H9 (cell line): Measurements from ENCODE around the gene PHF8. TPM values are rescaled to one million over a fixed set of nuclear protein-coding genes. Genes with fewer than 3 reads are reported as not detected.

ENCODE experiments used
- DNase-seq: peaks from one replicate; pipeline ENCODE4 v3.0.0-alpha.2; 2017
- H2AFZ ChIP-seq: one replicate; pipeline ENCODE4 v1.6.1; 2013; ENCODE audit warnings: mild to moderate bottlenecking, low read length, control low read depth, moderate library complexity
- H2AK5ac ChIP-seq: 2 replicates; pipeline ENCODE4 v1.6.1; 2013; ENCODE audit warnings: low read length, control low read depth, mixed read lengths; ENCODE audit not compliant: insufficient read length
- H2BK120ac ChIP-seq: one replicate; pipeline ENCODE4 v1.6.1; 2013; ENCODE audit warnings: low read depth, mild to moderate bottlenecking, low read length, control low read depth, inconsistent platforms; ENCODE audit not compliant: poor library complexity, severe bottlenecking
- H2BK12ac ChIP-seq: 2 replicates; pipeline ENCODE4 v1.6.1; 2013; ENCODE audit warnings: low read length, control low read depth, mixed read lengths, low read depth; ENCODE audit not compliant: insufficient read length
- H2BK15ac ChIP-seq: 2 replicates; pipeline ENCODE4 v1.6.1; 2013; ENCODE audit warnings: low read depth, low read length, control low read depth
- H2BK20ac ChIP-seq: one replicate; pipeline ENCODE4 v1.6.1; 2013; ENCODE audit warnings: low read depth, mild to moderate bottlenecking, low read length, control low read depth, inconsistent platforms; ENCODE audit not compliant: poor library complexity, severe bottlenecking
- H2BK5ac ChIP-seq: 2 replicates; pipeline ENCODE4 v1.6.1; 2013; ENCODE audit warnings: low read length, control low read depth, mixed read lengths; ENCODE audit not compliant: insufficient read length
- H3K14ac ChIP-seq: 2 replicates; pipeline ENCODE4 v1.6.1; 2013; ENCODE audit warnings: low read length, control low read depth; ENCODE audit not compliant: insufficient read depth
- H3K18ac ChIP-seq: 2 replicates; pipeline ENCODE4 v1.6.1; 2013; ENCODE audit warnings: low read depth, mild to moderate bottlenecking, mixed read lengths, low read length, control low read depth; ENCODE audit not compliant: insufficient read length
- H3K23ac ChIP-seq: 2 replicates; pipeline ENCODE4 v1.6.1; 2013; ENCODE audit warnings: low read length, control low read depth, mixed read lengths, low read depth; ENCODE audit not compliant: insufficient read length
- H3K23me2 ChIP-seq: 2 replicates; pipeline ENCODE4 v1.6.1; 2013; ENCODE audit warnings: low read depth, mild to moderate bottlenecking, mixed read lengths, low read length, control low read depth; ENCODE audit not compliant: insufficient read length, poor library complexity, severe bottlenecking
- H3K27ac ChIP-seq: 2 replicates; pipeline ENCODE4 v1.5.1; 2013; ENCODE audit warnings: low read length, control low read depth, mixed read lengths, low read depth; ENCODE audit not compliant: insufficient read length
- H3K27me3 ChIP-seq: 2 replicates; pipeline ENCODE4 v1.6.1; 2013; ENCODE audit warnings: low read length, control low read depth, inconsistent platforms; ENCODE audit not compliant: insufficient read depth
- H3K4ac ChIP-seq: 2 replicates; pipeline ENCODE4 v1.6.1; 2013; ENCODE audit warnings: low read depth, mild to moderate bottlenecking, control low read depth, inconsistent platforms, low read length, moderate library complexity
- H3K4me1 ChIP-seq: 2 replicates; pipeline ENCODE4 v1.6.1; 2013; ENCODE audit warnings: low read length, control low read depth, inconsistent platforms; ENCODE audit not compliant: insufficient read depth
- H3K4me2 ChIP-seq: 2 replicates; pipeline ENCODE4 v1.6.1; 2013; ENCODE audit warnings: low read length, control low read depth, mixed read lengths; ENCODE audit not compliant: insufficient read length, insufficient read depth
- H3K56ac ChIP-seq: 2 replicates; pipeline ENCODE4 v1.6.1; 2013; ENCODE audit warnings: low read depth, mild to moderate bottlenecking, mixed read lengths, low read length, control low read depth; ENCODE audit not compliant: insufficient read length
- H3K79me1 ChIP-seq: 2 replicates; pipeline ENCODE4 v1.6.1; 2013; ENCODE audit warnings: low read depth, mild to moderate bottlenecking, moderate library complexity, low read length, control low read depth, inconsistent platforms; ENCODE audit not compliant: insufficient read depth, poor library complexity, severe bottlenecking
- H3K79me2 ChIP-seq: 2 replicates; pipeline ENCODE4 v1.6.1; 2013; ENCODE audit warnings: low read length, control low read depth, inconsistent platforms; ENCODE audit not compliant: insufficient read depth
- H3K9ac ChIP-seq: 2 replicates; pipeline ENCODE4 v1.6.1; 2013; ENCODE audit warnings: low read length, control low read depth, mixed read lengths; ENCODE audit not compliant: insufficient read length; ENCODE audit errors: extremely low read depth
- H3K9me3 ChIP-seq: one replicate; pipeline ENCODE4 v1.6.1; 2013; ENCODE audit warnings: low read depth, low read length, inconsistent platforms; ENCODE audit not compliant: control insufficient read depth
- H3T11ph ChIP-seq: one replicate; pipeline ENCODE4 v1.6.1; 2013; ENCODE audit warnings: mild to moderate bottlenecking, low read length, control low read depth, inconsistent platforms
- H4K20me1 ChIP-seq: one replicate; pipeline ENCODE4 v1.6.1; 2013; ENCODE audit not compliant: control insufficient read depth, insufficient read length, insufficient read depth
- H4K5ac ChIP-seq: 2 replicates; pipeline ENCODE4 v1.6.1; 2013; ENCODE audit warnings: low read depth, mild to moderate bottlenecking, mixed read lengths, low read length, control low read depth; ENCODE audit not compliant: insufficient read length
- H4K8ac ChIP-seq: replicated peaks from 2 replicates; pipeline ENCODE4 v1.6.1; 2013; ENCODE audit warnings: low read length, control low read depth, mixed read lengths, low read depth; ENCODE audit not compliant: insufficient read length
- H4K91ac ChIP-seq: 2 replicates; pipeline ENCODE4 v1.6.1; 2013; ENCODE audit warnings: low read depth, mild to moderate bottlenecking, moderate library complexity, mixed read lengths, low read length, control low read depth; ENCODE audit not compliant: insufficient read length
- H3K27ac Mint-ChIP-seq, 3 experiments: 2 replicates in 2 of 3; 3 replicates in 1 of 3; pipeline ENCODE4 v1.8.0; 2020 to 2021; ENCODE audit warnings: mixed read lengths in 3 of 3, mild to moderate bottlenecking in 1 of 3, moderate library complexity in 1 of 3
- H3K27me3 Mint-ChIP-seq: 2 replicates; pipeline ENCODE4 v1.8.0; 2021; ENCODE audit warnings: low read depth, mild to moderate bottlenecking, moderate library complexity, mixed read lengths
- H3K36me3 Mint-ChIP-seq, 3 experiments: 2 replicates in 2 of 3; 3 replicates in 1 of 3; pipeline ENCODE4 v1.8.0; 2020 to 2021; ENCODE audit warnings: low read depth in 3 of 3, mixed read lengths in 3 of 3; ENCODE audit not compliant: insufficient read depth in 1 of 3
- H3K4me1 Mint-ChIP-seq, 2 experiments: 2 replicates each; pipeline ENCODE4 v1.8.0; 2020; ENCODE audit warnings: mixed read lengths in 2 of 2
- H3K4me3 Mint-ChIP-seq, 2 experiments: 2 replicates in 1 of 2; 3 replicates in 1 of 2; pipeline ENCODE4 v1.8.0; 2020 to 2021; ENCODE audit warnings: mild to moderate bottlenecking in 2 of 2, mixed read lengths in 2 of 2, moderate library complexity in 1 of 2
- H3K9me3 Mint-ChIP-seq, 2 experiments: 2 replicates in 1 of 2; 3 replicates in 1 of 2; pipeline ENCODE4 v1.8.0; 2020; ENCODE audit warnings: mild to moderate bottlenecking in 2 of 2, mixed read lengths in 2 of 2, moderate library complexity in 1 of 2
- WGBS: extraction: QIAGEN DNeasy Blood & Tissue Kit; methylation state at CpG from one replicate; pipeline ENCODE4 v1.1.7; 2013; ENCODE audit warnings: missing lambda C conversion rate, low lambda C conversion rate, mixed read lengths; ENCODE audit not compliant: insufficient read length; ENCODE audit errors: extremely low coverage; 5-methylcytosine and 5-hydroxymethylcytosine counted together
- total RNA-seq: library from RNA; stranded (reverse); gene quantifications from 2 replicates; pipeline ENCODE4 v1.2.1, GENCODE V29; 2021
- TF ChIP-seq, protein P1 (sequence below): fragments of 200-600 bp; sonication (generic); conservative IDR thresholded peaks from 3 replicates; pipeline ENCODE4 v1.8.0; 2021; ENCODE audit warnings: antibody characterized with exemption, mild to moderate bottlenecking

PHF8 gene
- total RNA-seq, 1 experiment from 2014 or later: 38.9 TPM

- Histone ChIP-seq H3K4me1 (no peaks in the 10 kb centered on the region), H2AFZ (no peak overlapping the region), H2BK20ac (no peak overlapping the region), H3K18ac (no peak overlapping the region), H3K14ac (no peak overlapping the region), H3K79me2 (no peaks in the 10 kb centered on the region), H3K79me1 (no peaks in the 10 kb centered on the region), H3K27ac (no peak overlapping the region), H3K56ac (no peak overlapping the region), H3K9me3 (peaks cover 44% of the 10 kb centered on the region), H2AK5ac (no peak overlapping the region), H3K23me2 (no peaks in the 10 kb centered on the region), H4K5ac (no peak overlapping the region), H2BK15ac (no peak overlapping the region), H3K9ac (no peak overlapping the region), H4K8ac (no peak overlapping the region), H4K20me1 (no peaks in the 10 kb centered on the region), H2BK12ac (no peak overlapping the region), H3K4ac (no peak overlapping the region), H2BK120ac (no peak overlapping the region), H3T11ph (no peak overlapping the region), H3K27me3 (no peaks in the 10 kb centered on the region), H4K91ac (no peak overlapping the region), H2BK5ac (no peak overlapping the region), H3K4me2 (no peak overlapping the region), H3K23ac (no peak overlapping the region)
- peaks cover 51 to 65% of the 10 kb centered on the region in 2 experiments for H3K9me3 Mint-ChIP-seq
- H3K27me3 Mint-ChIP-seq: no peaks in the 10 kb centered on the region
- H3K36me3 Mint-ChIP-seq: peaks cover 0 to 2% (median 0%) of the 10 kb centered on the region in 3 experiments; a peak in 2 of 7 replicates
- no peak overlapping the region for H3K27ac Mint-ChIP-seq
- TF ChIP-seq, protein P1, sequence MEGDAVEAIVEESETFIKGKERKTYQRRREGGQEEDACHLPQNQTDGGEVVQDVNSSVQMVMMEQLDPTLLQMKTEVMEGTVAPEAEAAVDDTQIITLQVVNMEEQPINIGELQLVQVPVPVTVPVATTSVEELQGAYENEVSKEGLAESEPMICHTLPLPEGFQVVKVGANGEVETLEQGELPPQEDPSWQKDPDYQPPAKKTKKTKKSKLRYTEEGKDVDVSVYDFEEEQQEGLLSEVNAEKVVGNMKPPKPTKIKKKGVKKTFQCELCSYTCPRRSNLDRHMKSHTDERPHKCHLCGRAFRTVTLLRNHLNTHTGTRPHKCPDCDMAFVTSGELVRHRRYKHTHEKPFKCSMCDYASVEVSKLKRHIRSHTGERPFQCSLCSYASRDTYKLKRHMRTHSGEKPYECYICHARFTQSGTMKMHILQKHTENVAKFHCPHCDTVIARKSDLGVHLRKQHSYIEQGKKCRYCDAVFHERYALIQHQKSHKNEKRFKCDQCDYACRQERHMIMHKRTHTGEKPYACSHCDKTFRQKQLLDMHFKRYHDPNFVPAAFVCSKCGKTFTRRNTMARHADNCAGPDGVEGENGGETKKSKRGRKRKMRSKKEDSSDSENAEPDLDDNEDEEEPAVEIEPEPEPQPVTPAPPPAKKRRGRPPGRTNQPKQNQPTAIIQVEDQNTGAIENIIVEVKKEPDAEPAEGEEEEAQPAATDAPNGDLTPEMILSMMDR: no peak
- no peak for DNase-seq
- no CpG with 5 or more reads among the region's 2 CpGs for WGBS
- H3K4me1 Mint-ChIP-seq: peaks cover 2% of the 10 kb centered on the region in 2 experiments; a peak in 2 of 4 replicates
- H3K4me3 Mint-ChIP-seq: no peak overlapping the region
Measured at GRCh38 chrX:54063361-54063760, 19.1 kb upstream of the PHF8 start.
